Parathyroid adenoma (tissue), 2 donors: ENCODE data around the gene G6PC2.

ENCODE experiments used
- H2AFZ ChIP-seq: fragments of 300-600 bp; sonication (generic); one replicate; pipeline ENCODE4 v1.7.0; 2017; ENCODE audit warnings: antibody characterized with exemption, mild to moderate bottlenecking
- H3K27ac ChIP-seq: fragments of 300-600 bp; sonication (generic); one replicate; pipeline ENCODE4 v1.7.0; 2017
- H3K27me3 ChIP-seq: fragments of 300-600 bp; sonication (generic); one replicate; pipeline ENCODE4 v1.7.0; 2017; ENCODE audit warnings: low read length; ENCODE audit not compliant: control insufficient read depth, insufficient read depth
- H3K36me3 ChIP-seq: fragments of 300-600 bp; sonication (generic); one replicate; pipeline ENCODE4 v1.7.0; 2017; ENCODE audit warnings: low read length; ENCODE audit not compliant: control insufficient read depth, insufficient read depth
- H3K4me1 ChIP-seq: fragments of 300-600 bp; sonication (generic); one replicate; pipeline ENCODE4 v1.7.0; 2017; ENCODE audit warnings: control low read depth
- H3K4me2 ChIP-seq: fragments of 300-600 bp; sonication (generic); one replicate; pipeline ENCODE4 v1.7.0; 2017; ENCODE audit warnings: low read length
- H3K4me3 ChIP-seq: fragments of 300-600 bp; sonication (generic); one replicate; pipeline ENCODE4 v1.7.0; 2017; ENCODE audit warnings: low read depth, low read length
- H3K79me2 ChIP-seq: fragments of 300-600 bp; sonication (generic); one replicate; pipeline ENCODE4 v1.7.0; 2017; ENCODE audit warnings: control low read depth
- H3K9ac ChIP-seq: fragments of 300-600 bp; sonication (generic); one replicate; pipeline ENCODE4 v1.7.0; 2017; ENCODE audit warnings: mild to moderate bottlenecking
- H3K9me3 ChIP-seq: fragments of 300-600 bp; sonication (generic); one replicate; pipeline ENCODE4 v1.7.0; 2017; ENCODE audit warnings: low read length; ENCODE audit not compliant: control insufficient read depth
- CTCF ChIP-seq: fragments of 300-600 bp; sonication (generic); IDR thresholded peaks from one replicate; pipeline ENCODE4 v1.7.0; 2017; ENCODE audit warnings: antibody characterized with exemption, mild to moderate bottlenecking
- donor health status: primary hyperparathyroidism.

Gene G6PC2

GRCh38 chr2:168897449-168897848, 3.6 kb upstream of the G6PC2 start:
- Histone ChIP-seq H2AFZ (no peak overlapping the region), H3K79me2 (no peaks in the 10 kb centered on the region), H3K4me1 (no peaks in the 10 kb centered on the region), H3K9me3 (no peaks in the 10 kb centered on the region), H3K4me3 (no peak overlapping the region), H3K36me3 (no peaks in the 10 kb centered on the region), H3K27ac (no peak overlapping the region), H3K27me3 (no peaks in the 10 kb centered on the region), H3K9ac (no peak overlapping the region), H3K4me2 (no peak overlapping the region)
- TF ChIP-seq CTCF: no peak

DNA sequence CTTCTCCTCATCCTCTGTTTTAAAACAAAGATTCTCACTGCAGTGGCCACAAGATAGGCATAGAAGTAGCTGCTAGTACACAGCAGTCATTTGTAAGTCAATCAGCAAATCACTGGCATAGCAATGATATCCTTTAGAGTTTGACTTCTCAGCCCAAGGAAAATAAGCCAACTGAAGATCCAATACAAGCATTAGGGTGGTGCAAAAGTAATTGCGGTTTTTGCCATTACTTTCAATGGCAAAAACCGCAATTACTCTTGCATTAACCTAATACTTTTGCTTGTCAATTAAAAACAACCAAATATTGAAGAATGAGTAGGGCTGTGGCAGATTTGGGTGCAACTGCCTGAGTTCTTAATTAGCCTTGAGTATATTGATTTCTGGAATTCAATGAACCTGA, 2.8 kb downstream of the G6PC2 start:
- no peak overlapping the region for H3K4me2 ChIP-seq
- no peak for TF ChIP-seq CTCF
- no peak overlapping the region for H3K27ac ChIP-seq
- no peak overlapping the region for H2AFZ ChIP-seq
- H3K79me2 ChIP-seq: no peaks in the 10 kb centered on the region
- H3K9me3 ChIP-seq: no peaks in the 10 kb centered on the region
- H3K9ac ChIP-seq: no peak overlapping the region
- H3K4me1 ChIP-seq: no peaks in the 10 kb centered on the region
- no peaks in the 10 kb centered on the region for H3K36me3 ChIP-seq
- no peak overlapping the region for H3K4me3 ChIP-seq
- no peaks in the 10 kb centered on the region for H3K27me3 ChIP-seq

GRCh38 chr2:168904358-168904757, 3.3 kb downstream of the G6PC2 start:
- H3K4me1 ChIP-seq: no peaks in the 10 kb centered on the region
- H3K79me2 ChIP-seq: no peaks in the 10 kb centered on the region
- no peak overlapping the region for H3K4me2 ChIP-seq
- H3K36me3 ChIP-seq: no peaks in the 10 kb centered on the region
- TF ChIP-seq CTCF: no peak
- no peaks in the 10 kb centered on the region for H3K9me3 ChIP-seq
- no peak overlapping the region for H3K9ac ChIP-seq
- no peaks in the 10 kb centered on the region for H3K27me3 ChIP-seq
- H3K27ac ChIP-seq: no peak overlapping the region
- no peak overlapping the region for H3K4me3 ChIP-seq
- H2AFZ ChIP-seq: no peak overlapping the region

- no peak overlapping the region for H3K4me2 ChIP-seq
- H3K36me3 ChIP-seq: no peaks in the 10 kb centered on the region
- TF ChIP-seq CTCF: no peak
Observed at GRCh38 chr2:168907940-168908662, 7.0 kb downstream of the G6PC2 start.

GRCh38 chr2:168910330-168910729, 9.2 kb downstream of the G6PC2 start:
- Histone ChIP-seq H3K4me3 (no peak overlapping the region), H3K9me3 (no peaks in the 10 kb centered on the region), H2AFZ (no peak overlapping the region), H3K36me3 (no peaks in the 10 kb centered on the region), H3K27me3 (no peaks in the 10 kb centered on the region), H3K27ac (no peak overlapping the region), H3K9ac (no peak overlapping the region), H3K4me1 (no peaks in the 10 kb centered on the region), H3K4me2 (no peak overlapping the region), H3K79me2 (no peaks in the 10 kb centered on the region)
- no peak for TF ChIP-seq CTCF

More at GRCh38 chr2:168907940-168908662, 7.0 kb downstream of the G6PC2 start:
- Histone ChIP-seq H3K27ac (no peak overlapping the region), H3K9me3 (no peaks in the 10 kb centered on the region), H3K79me2 (no peaks in the 10 kb centered on the region), H3K9ac (no peak overlapping the region), H3K27me3 (no peaks in the 10 kb centered on the region), H2AFZ (no peak overlapping the region), H3K4me1 (no peaks in the 10 kb centered on the region), H3K4me3 (no peak overlapping the region)
